Activated CD8-positive, alpha-beta T cell treated with anti-CD3 and anti-CD28 coated beads for 36 hours (primary cell): ENCODE data around the gene TNS3. TPM values are rescaled to one million over a fixed set of nuclear protein-coding genes. Genes with fewer than 3 reads are reported as not detected.

Source experiments
- ATAC-seq: fragments of 200-7000 bp; cut with Tn5 transposase; one replicate; pipeline ENCODE4 v1.10.0; 2021; ENCODE audit warnings: mild to moderate bottlenecking, moderate library complexity
- CTCF ChIA-PET: fragments of 350-600 bp; sonication (Branson Sonifier 250); formaldehyde crosslinking; loops from one replicate; lab custom pipeline; 2021; ENCODE audit warnings: antibody characterized with exemption; lab: Charles Lee
- POLR2A ChIA-PET: fragments of 350-600 bp; sonication (Branson Sonifier 250); formaldehyde crosslinking; loops from one replicate; lab custom pipeline; 2021; ENCODE audit warnings: antibody characterized with exemption; lab: Charles Lee
- DNase-seq: peaks from one replicate; pipeline ENCODE4 v3.0.0-alpha.2; 2020
- H3K27ac Mint-ChIP-seq: one replicate; pipeline ENCODE4 v1.8.0; 2021; ENCODE audit warnings: mild to moderate bottlenecking, mixed read lengths
- H3K27me3 Mint-ChIP-seq: one replicate; pipeline ENCODE4 v1.8.0; 2021; ENCODE audit warnings: mixed read lengths
- H3K36me3 Mint-ChIP-seq: one replicate; pipeline ENCODE4 v1.8.0; 2021; ENCODE audit warnings: low read depth, mixed read lengths
- H3K4me1 Mint-ChIP-seq: one replicate; pipeline ENCODE4 v1.8.0; 2021; ENCODE audit warnings: low read depth, mixed read lengths
- H3K4me3 Mint-ChIP-seq: one replicate; pipeline ENCODE4 v1.8.0; 2021; ENCODE audit warnings: mild to moderate bottlenecking, moderate library complexity, mixed read lengths
- H3K9me3 Mint-ChIP-seq: one replicate; pipeline ENCODE4 v1.8.0; 2021; ENCODE audit warnings: mixed read lengths
- intact Hi-C: fragments of 100-400 bp; cut with micrococcal nuclease; formaldehyde crosslinking; loops from one replicate; pipeline ENCODE4 v1.10.0; 2022
- total RNA-seq, 2 experiments: library from RNA; stranded (reverse); gene quantifications; one replicate each; pipeline ENCODE4 v1.2.3, GENCODE V29; 2021
- TF ChIP-seq, protein P1 (sequence below): fragments of 200-600 bp; IDR thresholded peaks from one replicate; pipeline ENCODE4 v1.8.0; 2022; ENCODE audit warnings: antibody characterized with exemption, mild to moderate bottlenecking

Gene TNS3
- total RNA-seq, 2 experiments from 2014 or later: 0.04 to 0.16 TPM

DNA sequence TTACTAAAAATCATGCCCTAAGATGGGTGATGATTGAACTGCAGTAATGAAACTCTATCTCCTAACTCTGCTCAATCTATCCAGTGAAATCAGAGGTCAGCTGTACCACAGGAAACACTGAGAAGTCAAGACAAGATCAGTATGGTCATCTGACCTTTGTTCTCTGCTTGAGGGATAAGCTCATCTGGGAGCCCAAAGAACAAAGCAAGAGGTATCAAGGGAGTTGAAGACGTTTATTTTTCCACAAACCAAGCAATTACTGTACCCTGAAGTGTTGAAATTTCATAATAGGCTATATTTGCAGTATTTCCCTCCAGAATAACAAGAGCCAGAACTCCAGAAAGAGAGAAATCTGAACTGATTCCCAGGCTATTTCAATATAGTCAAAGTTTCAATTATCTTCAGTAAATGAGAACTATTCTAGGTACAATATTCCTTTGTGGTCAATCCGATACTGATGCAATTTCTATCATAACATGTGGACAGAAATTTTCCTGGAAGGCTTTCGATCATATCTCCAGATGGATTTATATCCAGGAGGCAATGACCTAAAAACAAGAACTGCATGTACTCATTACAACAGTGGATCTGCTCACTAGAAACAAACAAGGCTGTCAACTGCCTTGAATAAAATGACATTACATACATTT, 345.3 kb downstream of the TNS3 start:
- ATAC-seq (no peak), DNase-seq (no peak)
- ChIA-PET CTCF (no interaction called here), POLR2A (no interaction called here)
- Mint-ChIP-seq H3K36me3 (no peaks in the 10 kb centered on the region), H3K9me3 (no peaks in the 10 kb centered on the region), H3K27ac (no peak overlapping the region), H3K27me3 (peaks cover 4% of the 10 kb centered on the region), H3K4me1 (no peaks in the 10 kb centered on the region), H3K4me3 (no peak overlapping the region)
- intact Hi-C loops: no loop called here
- TF ChIP-seq, protein P1, sequence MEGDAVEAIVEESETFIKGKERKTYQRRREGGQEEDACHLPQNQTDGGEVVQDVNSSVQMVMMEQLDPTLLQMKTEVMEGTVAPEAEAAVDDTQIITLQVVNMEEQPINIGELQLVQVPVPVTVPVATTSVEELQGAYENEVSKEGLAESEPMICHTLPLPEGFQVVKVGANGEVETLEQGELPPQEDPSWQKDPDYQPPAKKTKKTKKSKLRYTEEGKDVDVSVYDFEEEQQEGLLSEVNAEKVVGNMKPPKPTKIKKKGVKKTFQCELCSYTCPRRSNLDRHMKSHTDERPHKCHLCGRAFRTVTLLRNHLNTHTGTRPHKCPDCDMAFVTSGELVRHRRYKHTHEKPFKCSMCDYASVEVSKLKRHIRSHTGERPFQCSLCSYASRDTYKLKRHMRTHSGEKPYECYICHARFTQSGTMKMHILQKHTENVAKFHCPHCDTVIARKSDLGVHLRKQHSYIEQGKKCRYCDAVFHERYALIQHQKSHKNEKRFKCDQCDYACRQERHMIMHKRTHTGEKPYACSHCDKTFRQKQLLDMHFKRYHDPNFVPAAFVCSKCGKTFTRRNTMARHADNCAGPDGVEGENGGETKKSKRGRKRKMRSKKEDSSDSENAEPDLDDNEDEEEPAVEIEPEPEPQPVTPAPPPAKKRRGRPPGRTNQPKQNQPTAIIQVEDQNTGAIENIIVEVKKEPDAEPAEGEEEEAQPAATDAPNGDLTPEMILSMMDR: no peak

DNA sequence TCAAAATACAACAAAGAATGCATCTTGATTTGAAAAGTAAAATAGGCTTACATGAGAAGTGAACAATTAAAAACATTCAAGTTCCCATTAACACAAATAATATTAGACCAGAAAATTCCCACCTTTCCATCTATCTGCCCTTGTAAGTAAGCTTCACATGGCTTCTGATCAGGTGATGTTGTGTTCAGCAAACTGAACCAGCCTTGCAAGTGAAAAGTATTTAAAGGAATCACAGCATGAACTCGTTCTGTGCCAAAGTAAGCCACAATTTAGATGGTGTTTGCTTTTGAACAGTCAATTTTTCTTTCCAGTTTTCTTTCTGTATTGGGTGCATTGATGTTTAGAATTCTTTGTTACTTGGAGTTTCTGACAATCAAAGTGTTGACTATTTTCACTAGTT, 347.9 kb downstream of the TNS3 start:
- TF ChIP-seq, protein P1: no peak
- intact Hi-C loops: no loop called here
- POLR2A ChIA-PET: no interaction called here
- no peaks in the 10 kb centered on the region for H3K4me1 Mint-ChIP-seq
- no peak for DNase-seq
- no peak for ATAC-seq
- H3K9me3 Mint-ChIP-seq: no peaks in the 10 kb centered on the region
- H3K27ac Mint-ChIP-seq: no peak overlapping the region
- H3K4me3 Mint-ChIP-seq: no peak overlapping the region
- H3K27me3 Mint-ChIP-seq: peaks cover 4% of the 10 kb centered on the region
- H3K36me3 Mint-ChIP-seq: no peaks in the 10 kb centered on the region
- CTCF ChIA-PET: no interaction called here

DNA sequence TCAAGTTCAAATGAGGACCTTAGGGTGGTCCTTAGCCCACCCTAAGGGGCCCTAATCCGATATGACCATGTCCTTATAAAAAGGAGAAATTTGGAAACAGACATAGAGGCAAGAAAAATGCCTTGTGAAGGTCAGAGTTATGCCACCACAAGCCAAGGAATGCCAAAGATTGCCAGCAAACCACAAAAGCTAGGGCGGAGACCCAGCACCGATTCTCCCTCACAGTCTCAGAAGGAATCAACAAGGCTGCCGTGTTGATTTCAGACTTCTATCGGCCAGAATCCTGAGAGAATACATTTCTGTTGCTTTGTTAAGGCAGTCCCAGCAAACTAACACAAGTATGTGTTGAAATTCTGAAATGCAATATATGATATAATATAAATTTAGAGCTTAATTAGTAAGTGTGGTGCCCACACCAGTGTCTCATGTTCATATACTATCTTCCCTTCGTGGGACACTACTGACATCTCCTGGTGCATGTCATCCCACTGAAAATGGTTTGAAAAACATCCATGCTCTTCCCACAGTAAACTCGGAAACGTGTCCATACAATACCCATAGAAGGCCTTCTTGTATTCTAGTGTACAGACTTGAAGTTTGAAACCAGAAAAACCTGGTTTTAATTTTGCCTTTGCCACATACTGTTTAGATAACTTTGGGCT, 349.0 kb downstream of the TNS3 start:
- H3K27me3 Mint-ChIP-seq: peaks cover 5% of the 10 kb centered on the region
- no peaks in the 10 kb centered on the region for H3K36me3 Mint-ChIP-seq
- H3K4me3 Mint-ChIP-seq: no peak overlapping the region
- H3K9me3 Mint-ChIP-seq: no peaks in the 10 kb centered on the region
- H3K27ac Mint-ChIP-seq: no peak overlapping the region
- DNase-seq: no peak
- TF ChIP-seq, protein P1: no peak
- ChIA-PET POLR2A (no interaction called here), CTCF (no interaction called here)
- H3K4me1 Mint-ChIP-seq: no peaks in the 10 kb centered on the region
- intact Hi-C loops: no loop called here
- no peak for ATAC-seq

DNA sequence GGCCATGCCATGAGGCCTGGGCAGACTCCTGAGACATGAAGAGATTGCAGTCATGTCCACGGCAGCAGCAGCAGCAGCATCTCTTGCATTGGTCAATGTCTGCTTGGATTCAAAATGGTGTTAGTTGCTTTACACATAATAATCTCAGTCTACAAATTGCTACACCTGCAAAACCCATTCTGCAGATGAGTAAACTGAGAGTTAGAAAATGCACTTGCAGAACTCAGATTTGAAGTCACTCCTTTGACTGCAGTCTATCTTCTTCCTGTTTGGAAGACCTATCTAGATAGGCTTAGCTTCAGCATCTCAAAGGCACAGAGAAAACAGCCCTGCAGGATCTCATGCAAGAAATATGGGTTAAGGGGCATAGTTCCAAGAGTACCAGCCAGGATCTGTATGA, 350.3 kb downstream of the TNS3 start:
- Mint-ChIP-seq H3K27ac (no peak overlapping the region), H3K4me3 (no peak overlapping the region), H3K36me3 (no peaks in the 10 kb centered on the region), H3K9me3 (no peaks in the 10 kb centered on the region), H3K27me3 (peaks cover 8% of the 10 kb centered on the region), H3K4me1 (no peaks in the 10 kb centered on the region)
- TF ChIP-seq, protein P1: no peak
- DNase-seq (no peak), ATAC-seq (no peak)
- intact Hi-C loops: no loop called here
- ChIA-PET POLR2A (no interaction called here), CTCF (no interaction called here)

DNA sequence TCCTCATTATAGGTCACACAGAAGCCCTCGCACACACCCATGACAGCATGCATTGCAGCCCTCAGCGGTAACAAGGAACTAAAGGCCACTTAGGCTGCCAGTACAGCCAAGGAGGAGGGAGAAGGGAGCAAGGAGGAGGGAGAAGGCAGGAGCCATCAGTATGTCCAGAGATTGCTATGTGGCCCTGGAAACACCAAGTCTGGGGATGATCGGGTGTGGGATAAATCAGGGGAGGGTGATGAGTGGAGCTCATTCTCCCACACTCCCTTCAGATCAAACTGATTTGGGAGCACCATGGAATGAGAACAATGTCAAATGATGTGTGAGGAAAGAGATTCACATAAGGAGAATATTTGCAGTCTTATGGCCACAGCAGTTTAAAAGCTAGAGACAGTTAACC, 350.9 kb downstream of the TNS3 start:
- DNase-seq (no peak), ATAC-seq (no peak)
- H3K9me3 Mint-ChIP-seq: no peaks in the 10 kb centered on the region
- H3K36me3 Mint-ChIP-seq: no peaks in the 10 kb centered on the region
- no peak overlapping the region for H3K27ac Mint-ChIP-seq
- H3K27me3 Mint-ChIP-seq: peaks cover 8% of the 10 kb centered on the region
- ChIA-PET POLR2A (no interaction called here), CTCF (no interaction called here)
- TF ChIP-seq, protein P1: no peak
- intact Hi-C loops: no loop called here
- no peak overlapping the region for H3K4me3 Mint-ChIP-seq
- no peaks in the 10 kb centered on the region for H3K4me1 Mint-ChIP-seq
